GM19468 (cell line): ENCODE results near the gene JAKMIP1.

Experiments
- ATAC-seq: cut with Tn5 transposase; IDR thresholded peaks from one replicate; pipeline ENCODE4 v1.9.1; 2021; ENCODE audit warnings: mild to moderate bottlenecking, moderate library complexity, moderate number of reproducible peaks; ENCODE audit not compliant: unreplicated experiment; ENCODE audit errors: extremely low read depth

The JAKMIP1 gene

DNA sequence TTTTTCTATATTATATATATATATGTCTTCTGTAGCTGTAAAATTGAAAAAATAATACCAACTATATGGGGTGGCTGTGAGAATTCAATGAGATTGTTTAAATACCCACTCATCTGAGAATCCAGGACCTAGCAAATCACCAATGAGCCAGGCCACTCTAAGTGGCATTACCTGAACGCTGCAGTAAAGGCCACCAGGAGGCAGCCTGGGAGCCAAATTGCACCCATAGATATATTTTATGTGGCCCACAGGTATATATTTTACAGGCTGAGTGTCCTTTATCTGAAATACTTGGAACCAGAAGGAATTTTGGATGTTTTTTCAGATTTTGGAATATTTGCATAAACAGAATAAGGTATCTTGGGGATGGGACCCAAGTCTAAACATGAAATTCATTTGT, 124.0 kb downstream of the JAKMIP1 start:
- no peak for ATAC-seq

- no peak for ATAC-seq
Observed at GRCh38 chr4:6074758-6075157, 125.6 kb downstream of the JAKMIP1 start.

DNA sequence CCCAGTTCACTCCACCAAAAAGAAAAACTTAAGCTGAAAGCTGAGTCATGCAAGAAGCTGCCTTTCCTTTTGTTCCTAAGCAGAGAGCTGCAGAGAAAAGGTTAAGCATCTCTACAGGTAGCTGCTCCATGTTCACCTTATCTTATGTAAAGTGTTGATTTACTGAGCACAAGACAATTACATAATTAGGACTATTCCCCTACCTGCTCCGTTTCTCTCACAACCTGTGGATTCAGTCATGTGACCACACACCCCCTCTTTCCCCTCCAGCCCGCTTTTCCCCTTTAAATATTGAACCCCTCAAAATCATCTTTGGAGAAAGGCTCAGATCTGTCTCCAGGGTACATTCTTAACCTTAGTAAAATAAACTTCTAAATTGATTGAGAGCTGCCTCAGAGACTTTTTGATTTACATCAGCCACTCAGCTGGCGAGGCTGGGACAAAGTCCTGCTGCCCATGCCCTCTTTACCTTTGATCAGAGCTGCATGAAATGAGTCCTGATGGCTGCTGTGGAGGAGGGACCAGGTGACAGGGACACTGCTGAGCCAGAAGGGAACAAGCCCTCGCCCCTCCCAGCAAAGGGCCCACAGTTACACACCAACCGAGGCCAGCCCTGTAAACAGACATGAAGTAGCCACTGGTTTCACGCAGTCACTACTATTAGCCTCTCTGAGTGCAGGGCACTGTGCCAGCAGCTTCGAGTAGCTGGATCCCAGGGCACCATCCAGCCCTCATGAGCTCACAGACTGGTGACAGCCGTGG, 128.2 kb downstream of the JAKMIP1 start:
- ATAC-seq = no peak

DNA sequence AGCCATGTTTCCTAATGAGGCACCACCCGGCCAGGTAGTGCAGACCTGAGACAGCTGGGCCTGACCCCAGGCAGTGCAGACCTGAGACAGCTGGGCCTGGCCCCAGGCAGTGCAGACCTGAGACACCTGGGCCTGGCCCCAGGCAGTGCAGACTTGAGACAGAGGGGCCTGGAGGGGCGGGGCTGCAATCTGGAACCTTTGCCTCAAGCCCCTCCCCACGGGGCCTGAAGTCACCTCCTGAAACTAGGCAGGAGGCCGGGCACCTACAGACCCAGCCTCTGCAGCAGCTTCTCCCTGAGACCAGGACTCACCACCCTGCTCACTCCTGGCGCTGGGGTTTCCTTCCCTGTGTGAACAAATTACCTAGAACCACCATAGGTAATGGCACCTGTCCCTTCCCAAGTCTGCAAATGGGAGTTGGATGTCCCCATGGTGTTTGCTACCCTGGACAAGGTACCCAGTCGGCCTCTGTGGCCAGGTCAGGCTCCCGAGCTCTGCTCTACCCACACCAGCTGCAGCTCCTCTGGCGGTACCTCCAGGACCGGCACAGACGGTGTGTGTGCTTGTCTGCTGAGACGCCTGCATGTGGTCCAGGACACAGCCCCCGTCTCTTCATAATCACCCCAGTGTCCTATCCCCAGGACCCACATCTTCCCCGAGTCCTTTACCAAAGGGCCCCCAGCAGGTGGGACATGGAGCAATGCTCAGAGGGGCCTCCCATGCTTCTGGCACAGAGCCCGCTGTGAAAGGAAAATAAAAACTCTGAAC, 129.0 kb downstream of the JAKMIP1 start:
- no peak for ATAC-seq

DNA sequence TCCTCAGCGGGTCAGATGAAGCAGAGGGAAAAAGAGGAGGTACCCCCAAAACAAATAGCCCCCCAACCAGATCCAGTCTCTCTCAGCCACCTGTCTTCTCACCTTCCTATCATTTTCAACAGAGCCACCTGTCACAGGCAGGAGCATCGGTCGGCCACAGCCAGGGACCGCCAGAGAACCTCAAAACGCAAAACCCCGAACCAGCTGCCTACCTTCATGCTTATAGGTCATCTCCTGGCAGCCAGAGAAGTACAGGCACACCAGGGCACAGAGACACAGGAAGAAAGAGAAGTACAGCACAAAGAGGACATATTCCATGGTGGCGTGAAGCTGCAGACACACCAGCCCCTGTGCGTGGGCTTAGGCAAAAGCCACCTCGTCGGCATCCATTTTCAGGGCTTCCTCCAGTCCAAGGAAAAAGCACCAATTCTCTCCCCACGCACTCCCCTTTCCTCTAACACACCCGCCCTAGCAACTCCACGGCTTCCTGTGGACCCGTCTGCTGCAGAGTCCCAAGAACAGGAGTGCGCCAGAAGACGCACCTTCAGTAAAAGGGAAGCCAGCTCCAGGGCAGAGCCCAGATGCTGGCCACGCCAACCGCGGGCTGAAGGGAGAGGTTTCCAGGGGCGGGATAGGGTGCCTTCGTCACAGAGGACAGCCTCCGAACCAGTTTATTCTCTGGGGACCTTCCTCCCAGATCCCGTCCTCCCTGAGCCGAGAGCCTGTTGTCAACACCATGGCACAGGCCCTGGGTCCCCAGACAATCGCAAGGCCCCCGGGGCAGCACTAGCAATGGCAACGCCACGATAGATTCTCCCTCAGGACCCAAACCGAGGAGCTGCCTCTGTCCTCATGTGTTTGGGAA, 130.3 kb downstream of the JAKMIP1 start:
- no peak for ATAC-seq

DNA sequence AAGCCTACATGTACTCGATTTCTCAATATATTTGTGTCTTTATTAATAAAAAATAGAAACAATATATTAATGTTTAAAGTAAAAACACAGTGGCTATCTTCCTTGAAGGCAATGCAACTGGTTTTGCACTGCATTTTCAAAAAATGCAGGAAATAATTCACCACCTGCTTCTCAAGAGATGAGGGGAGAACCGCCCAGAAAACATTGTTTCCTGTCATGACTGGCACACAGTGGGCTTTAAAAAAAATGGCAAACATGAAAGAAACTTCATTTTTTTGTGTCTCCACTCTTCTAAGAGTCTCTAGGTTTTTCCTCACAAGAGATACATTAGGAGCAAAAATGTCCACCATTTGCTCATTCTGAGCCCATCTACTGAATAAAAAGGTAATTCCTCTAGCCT, 131.4 kb downstream of the JAKMIP1 start:
- ATAC-seq = no peak

DNA sequence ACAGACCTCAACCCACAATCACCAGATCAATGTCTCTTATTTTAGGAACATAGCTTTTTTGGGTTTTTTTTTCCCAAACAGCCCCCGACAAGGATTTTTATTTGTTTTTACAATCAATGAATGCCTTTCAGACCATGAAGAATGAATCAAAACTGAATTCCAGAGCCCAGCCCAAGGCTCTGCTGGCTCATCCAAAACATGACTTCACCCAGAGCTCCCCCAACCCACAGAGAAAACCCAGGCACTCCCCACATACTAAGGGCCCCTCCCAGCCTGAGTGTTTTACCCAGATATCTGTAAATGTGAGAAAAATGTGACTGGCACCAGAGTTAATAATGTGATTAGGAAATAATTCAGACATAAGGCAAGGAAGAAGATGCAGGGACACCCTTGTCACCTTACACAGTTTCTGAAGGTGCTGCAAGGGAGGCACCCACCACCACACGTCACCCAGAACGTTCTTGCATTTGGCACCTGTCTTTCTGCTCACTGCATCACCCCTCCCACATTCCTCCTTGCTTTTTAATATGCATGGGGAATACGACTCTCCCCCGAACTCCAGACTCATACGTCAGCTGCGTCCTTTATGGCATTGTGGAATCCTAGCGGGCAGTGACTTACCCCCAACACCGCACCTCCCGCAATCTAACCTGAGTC, 134.3 kb downstream of the JAKMIP1 start:
- no peak for ATAC-seq

GRCh38 chr4:6065166-6065565, 135.2 kb downstream of the JAKMIP1 start:
- no peak for ATAC-seq

- ATAC-seq = no peak
Observed at GRCh38 chr4:6064383-6064782, 136.0 kb downstream of the JAKMIP1 start.

- no peak for ATAC-seq
Observed at GRCh38 chr4:6063684-6064083, 136.7 kb downstream of the JAKMIP1 start.

DNA sequence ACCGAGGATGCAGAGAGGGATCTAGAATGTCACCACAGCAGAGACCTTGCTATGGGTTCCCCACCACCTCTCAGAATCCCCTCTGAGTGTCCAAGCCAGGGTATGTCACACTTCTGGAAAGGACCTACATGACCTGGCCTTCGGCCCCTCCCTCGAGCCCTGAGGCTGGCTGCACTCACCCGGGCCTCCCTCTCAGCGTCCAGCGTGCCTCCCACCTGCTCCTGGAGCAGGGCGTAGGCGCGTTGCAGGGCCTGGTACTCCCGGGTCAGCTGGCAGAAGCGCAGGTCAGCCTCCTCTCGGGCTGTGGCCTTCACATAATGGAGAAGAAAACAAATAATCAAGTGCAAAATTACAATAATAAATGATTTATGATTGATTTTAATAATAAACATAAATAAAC, 138.2 kb downstream of the JAKMIP1 start:
- ATAC-seq = no peak

DNA sequence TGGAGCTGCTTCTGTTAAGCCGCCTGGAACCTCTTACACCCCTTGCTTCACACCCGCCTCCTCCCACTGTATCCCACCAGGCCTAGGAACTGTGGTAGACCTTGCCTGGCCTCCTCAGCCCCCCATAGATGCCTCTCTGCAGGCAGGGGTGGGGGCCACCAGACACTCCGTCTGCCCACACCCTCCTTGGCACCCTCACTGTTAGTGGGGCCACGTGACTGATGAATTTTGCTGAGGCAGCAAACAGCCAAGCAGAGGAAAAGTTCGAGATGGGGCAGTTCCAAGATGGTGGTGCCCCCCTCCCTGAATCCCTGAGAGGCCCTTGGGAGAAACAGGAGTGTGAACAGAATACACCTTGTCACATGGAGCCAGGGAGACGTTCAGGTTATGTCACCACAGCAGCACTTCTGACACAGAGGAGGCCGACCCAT, 141.0 kb downstream of the JAKMIP1 start:
- ATAC-seq = no peak

GRCh38 chr4:6058531-6059374, 141.6 kb downstream of the JAKMIP1 start:
- ATAC-seq = no peak

DNA sequence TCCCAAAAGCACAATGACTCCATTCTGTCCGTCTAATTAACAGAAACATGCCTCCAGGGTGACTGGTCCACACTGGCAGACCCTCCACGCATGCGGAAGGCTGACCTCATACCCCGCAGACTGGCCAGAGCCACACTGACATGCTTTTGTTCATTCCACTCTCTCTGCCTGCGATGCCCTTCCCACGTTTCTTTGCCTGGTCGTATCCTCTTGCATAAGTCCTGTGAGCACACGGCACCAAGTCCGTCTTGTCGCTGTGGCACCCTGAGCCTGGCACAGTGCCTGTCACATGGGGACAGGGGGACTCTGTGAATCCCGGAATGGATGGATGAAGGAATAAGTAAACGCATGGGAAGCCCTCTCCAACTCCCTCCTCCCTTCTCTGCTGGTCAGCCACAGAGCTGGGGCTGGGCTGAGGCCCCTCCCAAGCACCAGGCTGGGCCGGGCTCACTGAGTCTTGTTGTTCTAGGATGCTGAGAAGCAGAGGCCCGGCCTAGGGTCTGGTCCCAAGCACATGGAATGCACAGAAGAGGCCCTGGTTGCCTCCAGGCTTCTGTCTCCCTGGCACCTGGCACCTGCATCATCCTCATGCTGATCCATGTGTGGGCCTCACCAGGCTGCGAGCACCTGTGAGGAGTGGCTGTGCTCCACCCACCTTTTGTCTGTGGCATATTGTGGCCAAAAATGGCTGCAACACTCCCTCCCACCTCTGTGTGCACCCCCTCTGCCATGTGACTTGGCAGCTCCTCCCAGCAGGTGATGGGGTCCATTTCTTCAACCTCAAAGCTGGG, 143.2 kb downstream of the JAKMIP1 start:
- ATAC-seq = no peak

DNA sequence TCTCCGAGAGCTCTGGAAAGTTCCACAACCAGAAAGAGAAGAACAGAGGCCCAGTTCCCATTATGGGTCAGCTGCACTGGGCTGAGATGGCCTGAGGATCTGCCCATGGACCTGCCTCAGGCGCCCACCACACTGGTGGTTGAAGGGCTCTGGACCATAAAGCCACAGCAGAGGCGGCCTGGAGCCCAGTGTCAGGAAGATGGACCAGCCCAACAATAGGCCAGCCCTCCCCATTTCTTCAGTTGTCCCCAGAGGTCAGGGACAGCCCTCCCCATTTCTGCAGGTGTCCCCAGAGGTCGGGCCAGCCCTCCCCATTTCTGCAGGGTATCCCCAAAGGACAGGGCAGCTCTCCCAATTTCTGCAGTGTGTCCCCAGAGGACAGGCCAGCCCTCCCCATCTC, 144.9 kb downstream of the JAKMIP1 start:
- ATAC-seq = no peak

- ATAC-seq = no peak
Observed at GRCh38 chr4:6055030-6055429, 145.3 kb downstream of the JAKMIP1 start.

GRCh38 chr4:6054162-6054922, 146.0 kb downstream of the JAKMIP1 start:
- no peak for ATAC-seq

- no peak for ATAC-seq
Observed at GRCh38 chr4:6052679-6053078, 147.7 kb downstream of the JAKMIP1 start.
